ENCODE results near the gene L1TD1.
"Not testable (repeated sequence)": the region's sequence is repeated elsewhere in the genome, so short reads cannot be mapped to it uniquely, and the experiment has no call there.

The L1TD1 gene

GRCh38 chr1:62237950-62238374 is 43.3 kb downstream of the L1TD1 start:
- H3K27ac ChIP-seq = no peak overlapping the region
- H3K4me3 ChIP-seq = no peak overlapping the region
- no peak for DNase-seq (ENCODE audit: low spot score)
- TF ChIP-seq CTCF (IDR thresholded peaks at IDR 0.05) = no peak

DNA sequence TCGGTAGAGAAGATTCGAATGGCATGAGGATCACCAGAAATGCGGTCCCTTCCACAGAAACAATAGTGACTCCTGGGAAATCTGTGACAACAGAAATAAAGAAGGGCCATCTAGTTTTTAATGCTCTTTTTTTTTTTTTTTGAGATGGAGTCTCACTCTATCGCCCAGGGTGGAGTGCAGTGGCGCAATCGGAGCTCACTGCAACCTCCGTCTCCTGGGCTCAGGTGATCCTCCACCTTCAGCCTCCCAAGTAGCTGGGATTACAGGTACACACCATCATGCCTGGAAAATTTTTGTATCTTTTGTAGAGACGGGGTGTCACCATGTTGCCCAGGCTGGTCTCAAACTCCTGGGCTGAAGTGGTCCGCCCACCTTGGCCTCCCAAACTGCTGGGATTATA is 43.9 kb downstream of the L1TD1 start:
- Histone ChIP-seq H3K4me3 (no peak overlapping the region), H3K27ac (no peak overlapping the region)
- DNase-seq (ENCODE audit: low spot score) = no peak
- TF ChIP-seq CTCF (IDR thresholded peaks at IDR 0.05) = no peak

GRCh38 chr1:62239652-62240403 is 45.2 kb downstream of the L1TD1 start:
- DNase-seq (ENCODE audit: low spot score); H3K27ac ChIP-seq; H3K4me3 ChIP-seq: not testable (repeated sequence)

DNA sequence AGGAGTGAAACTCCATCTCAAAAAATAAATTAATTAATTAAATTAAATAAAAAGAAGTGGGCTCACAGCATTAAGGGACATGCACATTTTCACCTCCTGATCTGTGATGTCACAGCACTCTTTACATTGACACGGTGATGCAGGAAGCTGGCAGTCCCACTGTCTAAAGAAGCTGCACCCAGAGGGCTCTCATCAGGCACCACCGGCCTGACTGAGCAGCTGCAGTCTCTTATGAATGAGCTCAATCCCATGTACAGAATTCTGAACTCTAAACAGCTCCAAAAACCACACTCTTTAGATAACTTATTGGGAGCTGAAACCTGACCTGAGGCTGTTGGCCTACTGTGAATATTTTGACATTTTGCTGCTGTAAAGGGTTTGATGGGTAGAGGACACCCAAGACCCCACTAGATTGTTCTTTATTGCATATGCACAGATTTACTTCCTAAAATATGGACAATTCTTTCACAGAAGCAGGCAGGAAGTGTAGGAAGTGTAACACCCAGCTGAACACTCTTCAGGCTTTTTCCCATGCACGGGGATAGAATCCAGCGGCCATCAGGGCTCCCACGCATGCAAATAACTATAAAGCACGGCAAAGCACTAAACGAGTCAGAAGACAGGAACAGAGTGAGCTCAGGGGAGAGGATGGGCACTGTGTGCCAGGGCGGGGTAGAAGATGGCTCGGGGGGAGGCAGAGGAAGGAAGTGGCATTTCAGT is 46.2 kb downstream of the L1TD1 start:
- no peak overlapping the region for H3K27ac ChIP-seq

DNA sequence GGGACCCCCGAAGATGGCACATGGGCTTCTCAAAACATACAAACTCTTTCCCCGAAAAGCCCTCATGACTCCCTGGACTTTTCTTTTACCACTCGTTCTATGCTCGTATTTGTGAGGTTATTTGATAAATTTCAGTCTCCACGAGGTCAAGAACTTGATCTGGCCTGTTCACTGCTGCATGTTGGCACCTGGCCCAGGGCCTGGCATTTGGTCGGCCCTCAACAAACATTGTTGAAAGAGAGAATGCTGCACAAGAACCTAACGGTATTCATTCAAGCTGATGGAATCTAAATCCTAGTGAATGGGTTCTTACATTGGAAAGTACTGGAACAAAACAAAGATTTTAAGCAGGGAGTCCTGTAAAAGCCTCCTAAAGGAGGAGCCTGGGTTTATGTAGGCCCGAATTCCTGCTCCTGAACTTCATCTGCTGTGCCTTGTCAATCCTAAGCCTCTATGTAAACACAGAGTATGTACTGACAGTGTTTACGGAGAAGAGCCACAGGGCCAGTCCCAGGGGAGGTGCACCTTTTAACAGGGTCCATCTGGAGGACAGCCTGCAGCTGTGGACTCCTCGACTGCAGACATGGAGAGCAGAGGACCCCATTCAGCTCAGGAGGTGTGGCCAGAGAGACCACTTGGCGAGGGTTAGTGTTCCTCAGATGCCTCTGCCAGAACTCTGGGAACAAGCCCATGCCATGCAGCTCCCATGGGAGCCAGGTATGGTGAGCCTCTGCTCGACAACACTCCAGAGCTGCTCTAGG is 46.9 kb downstream of the L1TD1 start:
- no peak overlapping the region for H3K27ac ChIP-seq
- H3K4me3 ChIP-seq = no peak overlapping the region
- no peak for DNase-seq (ENCODE audit: low spot score)
- no peak for TF ChIP-seq CTCF (IDR thresholded peaks at IDR 0.05)

More for the DNA sequence above, 46.2 kb downstream of the L1TD1 start:
- no peak for DNase-seq (ENCODE audit: low spot score)
- TF ChIP-seq CTCF (IDR thresholded peaks at IDR 0.05) = no peak
- H3K4me3 ChIP-seq = no peak overlapping the region

- DNase-seq (ENCODE audit: low spot score); H3K4me3 ChIP-seq; H3K27ac ChIP-seq: not testable (repeated sequence)
Measured at GRCh38 chr1:62244380-62244779, 49.7 kb downstream of the L1TD1 start.

DNA sequence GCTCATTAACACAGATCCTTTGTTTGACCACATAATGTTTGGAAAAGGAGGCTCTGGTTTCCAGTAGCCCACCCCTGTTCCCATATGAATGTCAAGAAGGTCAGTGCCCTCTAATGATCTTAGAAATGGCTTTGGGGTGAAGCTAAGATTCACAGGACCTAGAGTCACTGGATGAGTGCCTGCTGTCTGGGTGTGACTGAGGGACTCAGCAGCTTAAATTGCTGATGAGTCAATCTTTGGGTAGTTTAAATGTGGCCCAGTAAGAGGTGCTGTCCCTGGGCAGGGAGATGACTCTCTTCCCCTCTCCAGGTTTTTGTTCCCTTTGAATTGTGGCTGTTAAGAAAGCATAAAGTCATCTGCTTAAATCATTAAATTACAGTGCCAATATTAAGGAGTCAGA is 50.6 kb downstream of the L1TD1 start:
- no peak for TF ChIP-seq CTCF (IDR thresholded peaks at IDR 0.05)

More for the DNA sequence above, 50.6 kb downstream of the L1TD1 start:
- no peak overlapping the region for H3K4me3 ChIP-seq
- no peak for DNase-seq (ENCODE audit: low spot score)
- no peak overlapping the region for H3K27ac ChIP-seq
